Endometrium (tissue), 2 donors: ENCODE results near the gene CNBP.

Experiments
- FAIRE-seq: peaks from 2 replicates; lab custom pipeline; 2012; peaks lifted over from hg19 to GRCh38; lab: Jason Lieb, UNC
- donor health status: control.
- donor health status: control.

The CNBP gene

GRCh38 chr3:129130291-129130813 lies 53.3 kb downstream of the CNBP start:
- FAIRE-seq = no peak

DNA sequence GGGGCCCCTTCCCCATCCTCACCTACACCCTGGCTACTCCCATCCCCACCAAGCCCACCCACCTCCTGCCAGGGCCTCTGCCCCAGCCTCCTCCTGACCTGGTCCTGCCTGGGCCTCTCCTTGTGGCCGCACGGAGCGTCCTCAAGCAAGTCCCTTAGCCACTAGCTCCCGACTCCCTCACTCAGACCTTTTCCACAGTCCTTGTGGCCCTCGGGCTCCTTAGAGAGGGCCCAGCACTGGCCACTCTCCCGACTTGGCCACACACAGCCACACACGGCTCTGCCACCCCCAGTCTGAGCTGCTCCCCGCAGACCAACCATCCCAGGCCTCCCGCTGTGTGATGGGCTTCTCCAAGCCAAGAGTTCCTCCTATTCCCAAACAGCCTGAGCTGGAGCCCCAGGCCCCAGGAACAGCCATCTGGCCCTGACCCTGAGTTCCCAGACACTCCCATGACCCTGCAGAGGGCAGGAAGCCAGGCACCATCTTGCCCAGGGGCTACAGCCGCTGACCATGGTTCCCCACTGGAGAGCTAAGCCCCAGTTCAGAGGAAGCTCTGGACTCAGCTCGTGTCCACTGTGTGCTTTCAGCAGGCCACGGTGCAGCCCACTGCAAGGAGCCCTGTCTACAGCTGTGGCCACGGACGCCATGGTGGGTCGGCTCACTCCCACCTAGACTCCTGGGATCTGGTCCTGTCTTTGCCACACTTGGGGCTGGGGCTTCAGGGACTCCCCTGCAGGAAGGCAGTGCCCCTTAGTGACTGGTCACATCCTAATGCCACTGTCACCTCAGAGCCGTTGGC lies 55.1 kb downstream of the CNBP start:
- FAIRE-seq = no peak

GRCh38 chr3:129126726-129127280 lies 56.9 kb downstream of the CNBP start:
- FAIRE-seq = no peak

GRCh38 chr3:129123314-129124060 lies 60.2 kb downstream of the CNBP start:
- FAIRE-seq = no peak

GRCh38 chr3:129122412-129123011 lies 61.2 kb downstream of the CNBP start:
- no peak for FAIRE-seq

GRCh38 chr3:129121792-129122411 lies 61.8 kb downstream of the CNBP start, which contains the start of gene RAB43:
TSS of gene RAB43 (minus strand) at chr3:129121804. CDS start at chr3:129121489, 315 bp downstream.
- FAIRE-seq = no peak

- FAIRE-seq = no peak
Measured at GRCh38 chr3:129121016-129121791, 62.5 kb downstream of the CNBP start.

GRCh38 chr3:129120254-129121004 lies 63.3 kb downstream of the CNBP start:
- FAIRE-seq = no peak

DNA sequence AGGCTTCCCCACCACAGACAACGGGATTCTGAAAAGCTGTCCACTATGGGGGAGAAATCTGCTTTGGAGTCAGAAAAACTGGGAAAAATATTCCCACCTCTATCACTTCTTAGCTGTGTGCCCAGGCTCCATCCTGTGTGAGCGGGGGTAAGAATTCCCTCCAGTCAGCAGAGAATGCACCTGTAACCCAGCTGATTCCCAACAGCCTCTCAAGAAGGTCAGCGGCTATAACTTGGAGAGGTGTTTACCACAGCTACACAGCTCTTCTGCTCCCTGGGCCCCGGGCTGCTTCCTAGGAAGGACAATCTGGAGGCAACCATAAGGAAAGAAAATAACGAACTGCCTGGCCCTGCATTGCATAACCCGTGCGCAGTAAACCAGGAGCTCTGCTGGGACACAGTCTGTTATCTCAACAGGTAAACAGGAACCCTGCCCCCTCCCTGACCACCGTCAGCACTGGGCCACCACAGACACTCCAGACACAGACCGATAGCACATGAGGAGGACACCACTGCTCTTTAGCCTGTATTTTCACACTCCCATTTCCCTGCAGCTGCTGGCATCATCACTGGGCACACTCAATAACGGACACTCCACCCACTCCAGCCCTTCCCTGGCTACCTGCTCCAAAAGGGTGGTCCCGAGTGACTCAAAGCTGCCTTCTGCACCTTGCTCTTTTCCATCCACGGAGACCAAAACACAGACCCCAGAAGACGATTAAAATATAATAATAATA lies 64.2 kb downstream of the CNBP start:
- FAIRE-seq = no peak

- no peak for FAIRE-seq
Measured at GRCh38 chr3:129118745-129119144, 65.0 kb downstream of the CNBP start.
